WERI-Rb-1 (cell line): ENCODE results near the gene PLPP1.
"Not testable (repeated sequence)": the region's sequence is repeated elsewhere in the genome, so short reads cannot be mapped to it uniquely, and the experiment has no call there.

Experiments used
- DNase-seq: peaks from one replicate; pipeline ENCODE4 v3.0.0-alpha.2; 2020
- H3K27ac ChIP-seq: fragments of 250-450 bp; sonication (Bioruptor Pico); 2 replicates; pipeline ENCODE4 v1.5.1; 2020; ENCODE audit warnings: mild to moderate bottlenecking, moderate library complexity
- H3K27me3 ChIP-seq: fragments of 250-450 bp; sonication (Bioruptor Pico); 2 replicates; pipeline ENCODE4 v1.5.1; 2021; ENCODE audit warnings: mild to moderate bottlenecking, low read depth, moderate library complexity; ENCODE audit not compliant: insufficient read depth, severe bottlenecking
- H3K36me3 ChIP-seq: fragments of 250-450 bp; sonication (Bioruptor Pico); 2 replicates; pipeline ENCODE4 v1.5.1; 2020; ENCODE audit warnings: mild to moderate bottlenecking, moderate library complexity
- H3K4me3 ChIP-seq: 2 replicates; pipeline ENCODE4 v1.5.1; 2011; ENCODE audit warnings: low read depth, mild to moderate bottlenecking, control low read depth, low read length
- H3K9me3 ChIP-seq: fragments of 250-450 bp; sonication (Bioruptor Pico); 2 replicates; pipeline ENCODE4 v1.5.1; 2021; ENCODE audit warnings: mild to moderate bottlenecking, moderate library complexity; ENCODE audit not compliant: severe bottlenecking
- CTCF ChIP-seq: IDR thresholded peaks from 2 replicates; pipeline ENCODE4 v1.5.1; 2011; ENCODE audit warnings: low read depth, mild to moderate bottlenecking, control low read depth, inconsistent platforms, low read length

PLPP1 gene

GRCh38 chr5:55510523-55510880 lies 24.3 kb downstream of the PLPP1 start:
- Histone ChIP-seq H3K27me3 (no peaks in the 10 kb centered on the region), H3K4me3 (no peak overlapping the region), H3K27ac (no peak overlapping the region), H3K9me3 (no peaks in the 10 kb centered on the region), H3K36me3 (no peaks in the 10 kb centered on the region)
- no peak for TF ChIP-seq CTCF
- no peak for DNase-seq

- no peak for TF ChIP-seq CTCF
- Histone ChIP-seq H3K27ac (no peak overlapping the region), H3K4me3 (no peak overlapping the region), H3K9me3 (no peaks in the 10 kb centered on the region), H3K36me3 (no peaks in the 10 kb centered on the region), H3K27me3 (no peaks in the 10 kb centered on the region)
- DNase-seq, result no peak
These were observed 24.8 kb downstream of the PLPP1 start for GRCh38 chr5:55509796-55510522.

- no peaks in the 10 kb centered on the region for H3K9me3 ChIP-seq
- H3K27ac ChIP-seq, result no peak overlapping the region
- no peaks in the 10 kb centered on the region for H3K27me3 ChIP-seq
- no peak for DNase-seq
- no peak overlapping the region for H3K4me3 ChIP-seq
- no peak for TF ChIP-seq CTCF
- no peaks in the 10 kb centered on the region for H3K36me3 ChIP-seq
These were observed 25.7 kb downstream of the PLPP1 start for GRCh38 chr5:55509097-55509496.

- no peak overlapping the region for H3K27ac ChIP-seq
- no peak for DNase-seq
These were observed 27.2 kb downstream of the PLPP1 start for GRCh38 chr5:55507574-55507973.

GRCh38 chr5:55505711-55506110 lies 29.1 kb downstream of the PLPP1 start:
- DNase-seq, H3K27me3 ChIP-seq, H3K9me3 ChIP-seq, H3K36me3 ChIP-seq, H3K27ac ChIP-seq, H3K4me3 ChIP-seq: not testable (repeated sequence)

More at GRCh38 chr5:55507574-55507973, 27.2 kb downstream of the PLPP1 start:
- Histone ChIP-seq H3K9me3 (no peaks in the 10 kb centered on the region), H3K4me3 (no peak overlapping the region), H3K27me3 (no peaks in the 10 kb centered on the region), H3K36me3 (no peaks in the 10 kb centered on the region)
- TF ChIP-seq CTCF, result no peak

- not testable (repeated sequence) for H3K36me3 ChIP-seq, H3K4me3 ChIP-seq, H3K9me3 ChIP-seq, H3K27me3 ChIP-seq, DNase-seq, H3K27ac ChIP-seq
These were observed 30.8 kb downstream of the PLPP1 start for GRCh38 chr5:55503917-55504316.

- DNase-seq, result no peak
- Histone ChIP-seq H3K36me3 (no peaks in the 10 kb centered on the region), H3K4me3 (no peak overlapping the region), H3K27ac (no peak overlapping the region), H3K27me3 (no peaks in the 10 kb centered on the region), H3K9me3 (no peaks in the 10 kb centered on the region)
- no peak for TF ChIP-seq CTCF
These were observed 32.0 kb downstream of the PLPP1 start for GRCh38 chr5:55502759-55503158.
